ENCODE measurements around the gene LINGO4.
"Not testable (repeated sequence)": the region's sequence is repeated elsewhere in the genome, so short reads cannot be mapped to it uniquely, and the experiment has no call there.

The LINGO4 gene

GRCh38 chr1:151809985-151810556, 4.9 kb upstream of the LINGO4 start:
- no peak for DNase-seq

- DNase-seq: no peak
These were observed 4.2 kb upstream of the LINGO4 start for GRCh38 chr1:151809290-151809984.

- no peak for DNase-seq
These were observed 2.5 kb upstream of the LINGO4 start for GRCh38 chr1:151807766-151808165.

- DNase-seq: no peak
These were observed 1.9 kb upstream of the LINGO4 start for GRCh38 chr1:151807131-151807530.

- DNase-seq: no peak
These were observed 951 bp upstream of the LINGO4 start for GRCh38 chr1:151806170-151806569.

- DNase-seq: no peak
These were observed 1.3 kb downstream of the LINGO4 start for GRCh38 chr1:151803915-151804314.

GRCh38 chr1:151803164-151803563, 2.1 kb downstream of the LINGO4 start:
- DNase-seq: no peak

- DNase-seq: no peak
These were observed 2.8 kb downstream of the LINGO4 start for GRCh38 chr1:151802372-151802771.

- DNase-seq: no peak
These were observed 3.4 kb downstream of the LINGO4 start for GRCh38 chr1:151801846-151802245.

GRCh38 chr1:151801310-151801820, 3.9 kb downstream of the LINGO4 start:
- no peak for DNase-seq

GRCh38 chr1:151800830-151801229, 4.4 kb downstream of the LINGO4 start:
- DNase-seq: no peak

- DNase-seq: no peak
These were observed 5.8 kb downstream of the LINGO4 start for GRCh38 chr1:151799179-151800022.

GRCh38 chr1:151798571-151798970, 6.6 kb downstream of the LINGO4 start:
- no peak for DNase-seq

- no peak for DNase-seq
These were observed 14.1 kb downstream of the LINGO4 start for GRCh38 chr1:151790940-151791651.

GRCh38 chr1:151790071-151790939, 14.9 kb downstream of the LINGO4 start, which contains the start of gene TDRKH:
TSS of gene TDRKH (minus strand) at chr1:151790500. CDS start at chr1:151783022, 7,478 bp downstream.
- peak; percentile 98 for DNase-seq

- no peak for DNase-seq
These were observed 17.5 kb downstream of the LINGO4 start for GRCh38 chr1:151787689-151788088.

GRCh38 chr1:151783796-151784195, 21.4 kb downstream of the LINGO4 start:
- DNase-seq: no peak

GRCh38 chr1:151782741-151783140, 22.5 kb downstream of the LINGO4 start:
- no peak for DNase-seq

- DNase-seq: not testable (repeated sequence)
These were observed 23.2 kb downstream of the LINGO4 start for GRCh38 chr1:151782026-151782425.

GRCh38 chr1:151780736-151781135, 24.5 kb downstream of the LINGO4 start:
- DNase-seq: not testable (repeated sequence)

- no peak for DNase-seq
These were observed 25.4 kb downstream of the LINGO4 start for GRCh38 chr1:151779852-151780251.

GRCh38 chr1:151777317-151777716, 27.9 kb downstream of the LINGO4 start:
- DNase-seq: no peak
